SK-N-SH treated with all-trans-retinoic acid at 6 μM for 48 hours (cell line): ENCODE measurements around the gene KIF1C.
"Not testable (repeated sequence)": the region's sequence is repeated elsewhere in the genome, so short reads cannot be mapped to it uniquely, and the experiment has no call there.

Source experiments
- ATAC-seq: fragments of 200-7000 bp; cut with Tn5 transposase; 3 replicates; pipeline ENCODE4 v1.9.1; 2020; ENCODE audit warnings: mild to moderate bottlenecking, moderate library complexity
- ARNTL ChIP-seq: fragments of 450-650 bp; formaldehyde crosslinking; IDR thresholded peaks from 2 replicates; pipeline ENCODE4 v1.5.0; 2020; ENCODE audit warnings: low read depth, mild to moderate bottlenecking, moderate library complexity, borderline replicate concordance
- BACH2 ChIP-seq: fragments of 250-450 bp; sonication (Bioruptor Pico); IDR thresholded peaks from 2 replicates; pipeline ENCODE4 v1.9.0; 2021; ENCODE audit warnings: mild to moderate bottlenecking, borderline replicate concordance
- CSDC2 ChIP-seq: fragments of 250-450 bp; sonication (Bioruptor Pico); IDR thresholded peaks from 2 replicates; pipeline ENCODE4 v1.5.0; 2020; ENCODE audit warnings: mild to moderate bottlenecking, moderate library complexity
- ESRRG ChIP-seq: fragments of 250-450 bp; sonication (Bioruptor Pico); IDR thresholded peaks from 2 replicates; pipeline ENCODE4 v1.6.1; 2021; ENCODE audit warnings: mild to moderate bottlenecking
- GLIS3 ChIP-seq: fragments of 250-450 bp; sonication (Bioruptor Pico); IDR thresholded peaks from 2 replicates; pipeline ENCODE4 v1.5.0; 2020; ENCODE audit warnings: mild to moderate bottlenecking, moderate library complexity
- ISL1 ChIP-seq: fragments of 250-450 bp; sonication (Bioruptor Pico); IDR thresholded peaks from 2 replicates; pipeline ENCODE4 v2.1.2; 2022; ENCODE audit warnings: mild to moderate bottlenecking, moderate library complexity
- OSR1 ChIP-seq: fragments of 250-450 bp; sonication (Bioruptor Pico); IDR thresholded peaks from 2 replicates; pipeline ENCODE4 v1.8.0; 2022; ENCODE audit warnings: moderate library complexity, mild to moderate bottlenecking, inconsistent platforms
- PPARA ChIP-seq: fragments of 250-450 bp; sonication (Bioruptor Pico); IDR thresholded peaks from 2 replicates; pipeline ENCODE4 v1.5.0; 2020; ENCODE audit warnings: mild to moderate bottlenecking, borderline replicate concordance
- RARB ChIP-seq: fragments of 250-450 bp; sonication (Bioruptor Pico); IDR thresholded peaks from 2 replicates; pipeline ENCODE4 v1.8.0; 2021; ENCODE audit warnings: mild to moderate bottlenecking, moderate library complexity
- SNAI2 ChIP-seq: fragments of 250-450 bp; sonication (Bioruptor Pico); IDR thresholded peaks from 2 replicates; pipeline ENCODE4 v1.5.0; 2020; ENCODE audit warnings: mild to moderate bottlenecking, moderate library complexity
- TCF4 ChIP-seq: fragments of 250-450 bp; sonication (Bioruptor Pico); IDR thresholded peaks from 2 replicates; pipeline ENCODE4 v1.8.0; 2021; ENCODE audit warnings: mild to moderate bottlenecking, moderate library complexity, borderline replicate concordance
- TOX ChIP-seq: fragments of 250-450 bp; sonication (Bioruptor Pico); IDR thresholded peaks from 2 replicates; pipeline ENCODE4 v1.8.0; 2021; ENCODE audit warnings: mild to moderate bottlenecking, moderate library complexity, borderline replicate concordance
- ZC3H10 ChIP-seq: fragments of 250-450 bp; sonication (Bioruptor Pico); IDR thresholded peaks from 2 replicates; pipeline ENCODE4 v1.5.1; 2021; ENCODE audit warnings: mild to moderate bottlenecking, moderate library complexity
- ZFP3 ChIP-seq: fragments of 250-450 bp; sonication (Bioruptor Pico); IDR thresholded peaks from 2 replicates; pipeline ENCODE4 v1.5.0; 2020; ENCODE audit warnings: mild to moderate bottlenecking, moderate library complexity
- ZFP30 ChIP-seq: fragments of 450-650 bp; formaldehyde crosslinking; IDR thresholded peaks from 2 replicates; pipeline ENCODE4 v1.5.0; 2022; ENCODE audit warnings: mild to moderate bottlenecking, moderate library complexity
- ZNF565 ChIP-seq: fragments of 450-650 bp; formaldehyde crosslinking; conservative IDR thresholded peaks from 2 replicates; pipeline ENCODE4 v1.5.0; 2020; ENCODE audit warnings: low read depth, mild to moderate bottlenecking, moderate library complexity
- ZNF70 ChIP-seq: fragments of 450-650 bp; formaldehyde crosslinking; IDR thresholded peaks from 2 replicates; pipeline ENCODE4 v1.5.0; 2020; ENCODE audit warnings: mild to moderate bottlenecking, moderate library complexity
- ZNF8 ChIP-seq: fragments of 450-650 bp; formaldehyde crosslinking; IDR thresholded peaks from 2 replicates; pipeline ENCODE4 v1.5.0; 2020; ENCODE audit warnings: mild to moderate bottlenecking, moderate library complexity
- TF ChIP-seq, protein P1 (sequence below): fragments of 250-450 bp; sonication (Bioruptor Pico); IDR thresholded peaks from 2 replicates; pipeline ENCODE4 v1.5.1; 2021; ENCODE audit warnings: mild to moderate bottlenecking, moderate library complexity
- TF ChIP-seq, protein P2 (sequence below): fragments of 250-450 bp; sonication (Bioruptor Pico); IDR thresholded peaks from 2 replicates; pipeline ENCODE4 v1.8.0; 2020; ENCODE audit warnings: mild to moderate bottlenecking, moderate library complexity, borderline replicate concordance
- TF ChIP-seq, protein P3 (sequence below): fragments of 250-450 bp; sonication (Bioruptor Pico); IDR thresholded peaks from 2 replicates; pipeline ENCODE4 v1.5.1; 2020; ENCODE audit warnings: low read depth, mild to moderate bottlenecking, moderate library complexity
- TF ChIP-seq, protein P4 (sequence below): fragments of 250-450 bp; sonication (Bioruptor Pico); IDR thresholded peaks from 2 replicates; pipeline ENCODE4 v1.8.0; 2021; ENCODE audit warnings: low read depth, mild to moderate bottlenecking, moderate library complexity, borderline replicate concordance

KIF1C gene

DNA sequence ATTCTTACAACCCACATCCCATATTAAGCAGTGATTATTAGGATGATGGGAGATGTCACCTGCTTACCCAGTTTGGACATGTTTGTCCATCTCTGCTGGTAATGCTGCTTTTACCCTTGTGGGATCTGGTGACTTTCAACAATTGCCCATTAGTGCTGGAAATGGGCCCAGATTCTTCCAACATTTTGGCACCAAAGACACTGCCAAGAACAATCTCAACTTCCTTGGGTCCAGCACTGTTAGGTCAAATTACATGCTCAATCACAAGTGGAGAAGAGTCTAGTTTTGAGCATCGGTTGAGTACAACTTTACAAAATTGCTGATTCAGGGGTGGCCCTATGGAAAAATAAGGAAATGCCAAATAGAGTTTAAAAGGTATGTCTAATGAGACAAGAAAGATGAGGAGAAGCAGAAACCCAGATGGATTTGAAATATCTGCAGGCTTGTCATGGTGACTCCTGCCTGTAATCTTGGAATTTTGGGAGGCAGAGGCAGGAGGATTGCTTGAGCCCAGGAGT, 67.5 kb downstream of the KIF1C start:
- TF ChIP-seq, protein P1, sequence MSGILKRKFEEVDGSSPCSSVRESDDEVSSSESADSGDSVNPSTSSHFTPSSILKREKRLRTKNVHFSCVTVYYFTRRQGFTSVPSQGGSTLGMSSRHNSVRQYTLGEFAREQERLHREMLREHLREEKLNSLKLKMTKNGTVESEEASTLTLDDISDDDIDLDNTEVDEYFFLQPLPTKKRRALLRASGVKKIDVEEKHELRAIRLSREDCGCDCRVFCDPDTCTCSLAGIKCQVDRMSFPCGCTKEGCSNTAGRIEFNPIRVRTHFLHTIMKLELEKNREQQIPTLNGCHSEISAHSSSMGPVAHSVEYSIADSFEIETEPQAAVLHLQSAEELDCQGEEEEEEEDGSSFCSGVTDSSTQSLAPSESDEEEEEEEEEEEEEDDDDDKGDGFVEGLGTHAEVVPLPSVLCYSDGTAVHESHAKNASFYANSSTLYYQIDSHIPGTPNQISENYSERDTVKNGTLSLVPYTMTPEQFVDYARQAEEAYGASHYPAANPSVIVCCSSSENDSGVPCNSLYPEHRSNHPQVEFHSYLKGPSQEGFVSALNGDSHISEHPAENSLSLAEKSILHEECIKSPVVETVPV (CRISPR knock-in tag): no peak
- 0 out of 2 replicates have a peak, but pooled peaks have one; percentile 39 for TF ChIP-seq ISL1
- peak; percentile 60; the same call in 2 of the 3 replicates for ATAC-seq

DNA sequence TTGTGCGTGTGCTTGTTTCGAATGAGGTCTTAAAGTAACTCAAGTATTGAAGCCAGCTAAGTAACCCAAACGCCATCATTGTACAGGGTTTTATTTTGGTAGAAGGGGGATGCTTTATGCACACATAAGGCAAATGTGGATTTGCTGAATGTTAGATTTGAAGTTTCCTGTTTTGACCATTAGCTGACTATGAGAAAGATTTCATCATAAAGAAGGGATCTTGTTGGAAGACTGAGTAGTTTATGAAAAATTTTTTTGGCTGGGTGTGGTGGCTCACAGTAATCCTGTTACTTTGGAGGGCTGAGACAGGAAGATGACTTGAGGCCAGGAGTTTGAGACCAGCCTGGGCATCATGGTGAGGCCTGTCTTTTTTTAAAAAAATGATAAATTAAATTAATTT, 70.5 kb downstream of the KIF1C start:
- no peak for TF ChIP-seq ZNF70 (CRISPR knock-in tag)
- no peak for TF ChIP-seq ZFP30 (CRISPR knock-in tag)
- no peak for TF ChIP-seq ARNTL (CRISPR knock-in tag)
- TF ChIP-seq, protein P1 (CRISPR knock-in tag): no peak
- TF ChIP-seq RARB (CRISPR knock-in tag): no peak
- no peak for TF ChIP-seq TOX
- no peak for TF ChIP-seq ZNF8 (CRISPR knock-in tag)
- TF ChIP-seq BACH2 (CRISPR knock-in tag): no peak
- TF ChIP-seq OSR1 (CRISPR knock-in tag): no peak
- TF ChIP-seq PPARA (CRISPR knock-in tag): no peak
- no peak for TF ChIP-seq ZFP3 (CRISPR knock-in tag)
- no peak for TF ChIP-seq ZNF565 (CRISPR knock-in tag)
- TF ChIP-seq ZC3H10 (CRISPR knock-in tag): no peak
- TF ChIP-seq GLIS3 (CRISPR knock-in tag): no peak
- TF ChIP-seq, protein P2, sequence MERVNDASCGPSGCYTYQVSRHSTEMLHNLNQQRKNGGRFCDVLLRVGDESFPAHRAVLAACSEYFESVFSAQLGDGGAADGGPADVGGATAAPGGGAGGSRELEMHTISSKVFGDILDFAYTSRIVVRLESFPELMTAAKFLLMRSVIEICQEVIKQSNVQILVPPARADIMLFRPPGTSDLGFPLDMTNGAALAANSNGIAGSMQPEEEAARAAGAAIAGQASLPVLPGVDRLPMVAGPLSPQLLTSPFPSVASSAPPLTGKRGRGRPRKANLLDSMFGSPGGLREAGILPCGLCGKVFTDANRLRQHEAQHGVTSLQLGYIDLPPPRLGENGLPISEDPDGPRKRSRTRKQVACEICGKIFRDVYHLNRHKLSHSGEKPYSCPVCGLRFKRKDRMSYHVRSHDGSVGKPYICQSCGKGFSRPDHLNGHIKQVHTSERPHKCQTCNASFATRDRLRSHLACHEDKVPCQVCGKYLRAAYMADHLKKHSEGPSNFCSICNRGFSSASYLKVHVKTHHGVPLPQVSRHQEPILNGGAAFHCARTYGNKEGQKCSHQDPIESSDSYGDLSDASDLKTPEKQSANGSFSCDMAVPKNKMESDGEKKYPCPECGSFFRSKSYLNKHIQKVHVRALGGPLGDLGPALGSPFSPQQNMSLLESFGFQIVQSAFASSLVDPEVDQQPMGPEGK: no peak
- TF ChIP-seq, protein P3, sequence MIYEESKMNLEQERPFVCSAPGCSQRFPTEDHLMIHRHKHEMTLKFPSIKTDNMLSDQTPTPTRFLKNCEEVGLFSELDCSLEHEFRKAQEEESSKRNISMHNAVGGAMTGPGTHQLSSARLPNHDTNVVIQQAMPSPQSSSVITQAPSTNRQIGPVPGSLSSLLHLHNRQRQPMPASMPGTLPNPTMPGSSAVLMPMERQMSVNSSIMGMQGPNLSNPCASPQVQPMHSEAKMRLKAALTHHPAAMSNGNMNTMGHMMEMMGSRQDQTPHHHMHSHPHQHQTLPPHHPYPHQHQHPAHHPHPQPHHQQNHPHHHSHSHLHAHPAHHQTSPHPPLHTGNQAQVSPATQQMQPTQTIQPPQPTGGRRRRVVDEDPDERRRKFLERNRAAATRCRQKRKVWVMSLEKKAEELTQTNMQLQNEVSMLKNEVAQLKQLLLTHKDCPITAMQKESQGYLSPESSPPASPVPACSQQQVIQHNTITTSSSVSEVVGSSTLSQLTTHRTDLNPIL (CRISPR knock-in tag): no peak
- TF ChIP-seq CSDC2 (CRISPR knock-in tag): no peak
- ATAC-seq: no peak

DNA sequence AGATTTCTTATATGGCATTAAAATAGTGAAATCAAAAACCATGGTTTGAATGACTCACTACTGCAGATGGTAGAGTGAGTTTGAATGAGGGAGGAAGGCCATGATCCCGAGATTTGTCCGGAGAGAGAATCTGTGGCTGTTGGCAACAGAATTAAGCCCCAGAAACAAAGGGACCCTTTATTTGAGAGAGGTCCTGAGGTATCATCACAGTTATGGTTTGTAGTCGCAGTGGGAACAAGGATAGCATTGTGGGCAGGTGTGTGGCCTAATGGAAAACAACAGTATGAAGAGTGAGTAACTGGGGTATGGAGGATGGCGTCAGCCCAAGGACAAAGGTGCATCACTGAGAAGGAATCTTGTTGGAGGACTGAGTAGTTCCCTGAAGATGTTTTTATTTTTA, 72.0 kb downstream of the KIF1C start:
- ATAC-seq: no peak
- TF ChIP-seq GLIS3 (CRISPR knock-in tag): no peak
- TF ChIP-seq ZNF8 (CRISPR knock-in tag): no peak
- no peak for TF ChIP-seq ESRRG (CRISPR knock-in tag)
- TF ChIP-seq, protein P3 (CRISPR knock-in tag): no peak
- no peak for TF ChIP-seq TCF4 (CRISPR knock-in tag)
- TF ChIP-seq ISL1: no peak
- no peak for TF ChIP-seq ZNF70 (CRISPR knock-in tag)
- no peak for TF ChIP-seq PPARA (CRISPR knock-in tag)
- TF ChIP-seq, protein P1 (CRISPR knock-in tag): no peak
- no peak for TF ChIP-seq CSDC2 (CRISPR knock-in tag)
- no peak for TF ChIP-seq ARNTL (CRISPR knock-in tag)
- TF ChIP-seq BACH2 (CRISPR knock-in tag): no peak
- no peak for TF ChIP-seq SNAI2 (CRISPR knock-in tag)
- no peak for TF ChIP-seq ZFP3 (CRISPR knock-in tag)
- TF ChIP-seq TOX: no peak
- TF ChIP-seq, protein P4, sequence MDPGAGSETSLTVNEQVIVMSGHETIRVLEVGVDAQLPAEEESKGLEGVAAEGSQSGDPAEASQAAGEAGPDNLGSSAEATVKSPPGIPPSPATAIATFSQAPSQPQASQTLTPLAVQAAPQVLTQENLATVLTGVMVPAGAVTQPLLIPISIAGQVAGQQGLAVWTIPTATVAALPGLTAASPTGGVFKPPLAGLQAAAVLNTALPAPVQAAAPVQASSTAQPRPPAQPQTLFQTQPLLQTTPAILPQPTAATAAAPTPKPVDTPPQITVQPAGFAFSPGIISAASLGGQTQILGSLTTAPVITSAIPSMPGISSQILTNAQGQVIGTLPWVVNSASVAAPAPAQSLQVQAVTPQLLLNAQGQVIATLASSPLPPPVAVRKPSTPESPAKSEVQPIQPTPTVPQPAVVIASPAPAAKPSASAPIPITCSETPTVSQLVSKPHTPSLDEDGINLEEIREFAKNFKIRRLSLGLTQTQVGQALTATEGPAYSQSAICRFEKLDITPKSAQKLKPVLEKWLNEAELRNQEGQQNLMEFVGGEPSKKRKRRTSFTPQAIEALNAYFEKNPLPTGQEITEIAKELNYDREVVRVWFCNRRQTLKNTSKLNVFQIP (CRISPR knock-in tag): no peak
- TF ChIP-seq, protein P2: no peak

DNA sequence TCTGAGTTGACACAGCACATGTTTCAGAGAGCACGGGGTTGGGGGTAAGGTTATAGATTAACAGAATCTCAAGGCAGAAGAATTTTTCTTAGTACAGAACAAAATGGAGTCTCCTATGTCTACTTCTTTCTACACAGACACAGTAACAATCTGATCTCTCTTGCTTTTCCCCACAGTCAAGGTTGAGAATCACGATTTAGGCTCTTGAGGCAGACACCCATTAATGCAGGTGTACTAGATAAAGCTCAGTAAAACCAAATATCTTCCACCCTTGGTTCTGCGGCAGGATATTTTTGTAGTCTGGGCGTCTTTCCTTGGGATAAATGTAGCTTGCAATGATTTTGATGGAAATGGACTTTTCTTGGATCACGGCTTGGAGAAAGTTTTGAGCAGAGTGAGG, 77.7 kb downstream of the KIF1C start:
- ATAC-seq: not testable (repeated sequence)

DNA sequence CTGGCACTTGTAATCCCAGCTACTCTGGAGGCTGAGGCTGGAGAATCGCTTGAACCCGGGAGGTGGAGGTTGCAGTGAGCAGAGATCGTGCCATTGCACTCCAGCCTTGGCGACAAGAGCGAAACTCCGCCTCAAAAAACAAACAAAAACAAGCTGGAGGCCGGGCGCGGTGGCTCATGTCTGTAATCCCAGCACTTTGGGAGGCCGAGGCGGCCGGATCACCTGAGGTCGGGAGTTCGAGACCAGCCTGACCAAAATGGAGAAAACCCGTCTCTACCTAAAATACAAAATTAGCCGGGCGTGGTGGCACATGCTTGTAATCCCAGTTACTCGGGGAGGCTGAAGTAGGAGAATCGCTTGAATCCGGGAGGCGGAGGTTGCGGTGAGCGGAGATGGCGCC, 79.5 kb downstream of the KIF1C start:
- not testable (repeated sequence) for ATAC-seq
